Measurements from ENCODE around the gene DGKH.
A peak's percentile ranks its signal among the peaks of the same experiment; 100 is the strongest.

Gene DGKH

GRCh38 chr13:42114278-42114677 is 65.8 kb downstream of the DGKH start:
- peaks cover 2 to 6% of the 10 kb centered on the region in 2 donors for H3K4me1 ChIP-seq (ENCODE audit: control insufficient read depth in 2 of 2, insufficient read depth in 1 of 2, low read depth in 1 of 2, low read length in 2 of 2)
- H4K91ac ChIP-seq (ENCODE audit: low read depth, low read length, poor library complexity), result no peak overlapping the region
- WGBS, 2 donors (ENCODE audit: extremely low coverage in 2 of 2, insufficient read length in 2 of 2, insufficient replicate concordance in 1 of 2), result no CpG with 5 or more reads among the region's 4 CpGs

GRCh38 chr13:42114912-42115311 is 66.5 kb downstream of the DGKH start:
- H2BK12ac ChIP-seq (ENCODE audit: low read length), result no peak overlapping the region
- H3K18ac ChIP-seq (ENCODE audit: low read length), result no peak overlapping the region
- H3K4me2 ChIP-seq (ENCODE audit: insufficient read depth, low read length, poor library complexity, severe bottlenecking), result no peak overlapping the region
- no peak overlapping the region for H3K4me3 ChIP-seq (ENCODE audit: low read length in 2 of 2)
- H2AFZ ChIP-seq (ENCODE audit: low read length), result no peak overlapping the region
- no peak overlapping the region for H4K8ac ChIP-seq (ENCODE audit: low read depth, low read length)
- no peak overlapping the region for H2BK5ac ChIP-seq (ENCODE audit: low read length)
- H3K27ac ChIP-seq (replicated peaks; ENCODE audit: low read length), result no peak overlapping the region
- H3K4me1 ChIP-seq (ENCODE audit: control insufficient read depth in 2 of 2, insufficient read depth in 1 of 2, low read depth in 1 of 2, low read length in 2 of 2), result peaks cover 2 to 7% of the 10 kb centered on the region in 2 donors
- no peak overlapping the region for H3K9ac ChIP-seq (ENCODE audit: low read depth, low read length, poor library complexity)
- no CpG with 5 or more reads among the region's 4 CpGs for WGBS, 2 donors (ENCODE audit: extremely low coverage in 2 of 2, insufficient read length in 2 of 2, insufficient replicate concordance in 1 of 2)
- DNase-seq (ENCODE audit: low spot score), result no peak
- no peak overlapping the region for H3K4ac ChIP-seq (ENCODE audit: low read length)
- H3K23ac ChIP-seq (ENCODE audit: low read depth, low read length, poor library complexity), result no peak overlapping the region
- H3K79me1 ChIP-seq (ENCODE audit: low read depth, low read length), result no peaks in the 10 kb centered on the region
- no peak overlapping the region for H4K91ac ChIP-seq (ENCODE audit: low read depth, low read length, poor library complexity)
- no peak overlapping the region for H3K14ac ChIP-seq (ENCODE audit: low read length)
- no peaks in the 10 kb centered on the region for H3K9me3 ChIP-seq (replicated peaks in 1 of 2; ENCODE audit: control insufficient read depth in 2 of 2, insufficient read depth in 1 of 2, low read depth in 1 of 2, low read length in 2 of 2)
- H2BK15ac ChIP-seq (ENCODE audit: low read length), result no peak overlapping the region
- H3K27me3 ChIP-seq (ENCODE audit: control insufficient read depth in 3 of 3, insufficient read depth in 3 of 3, low read depth in 1 of 3, low read length in 3 of 3), result no peaks in the 10 kb centered on the region
- H2AK5ac ChIP-seq (ENCODE audit: low read depth, low read length), result no peak overlapping the region
- no peaks in the 10 kb centered on the region for H3K36me3 ChIP-seq (replicated peaks in 1 of 2; ENCODE audit: control insufficient read depth in 2 of 2, insufficient read depth in 2 of 2, low read length in 2 of 2)
- no peak overlapping the region for H2BK120ac ChIP-seq (ENCODE audit: low read depth, low read length)

More at GRCh38 chr13:42114278-42114677, 65.8 kb downstream of the DGKH start:
- Histone ChIP-seq H2BK5ac (ENCODE audit: low read length) (no peak overlapping the region), H2BK120ac (ENCODE audit: low read depth, low read length) (no peak overlapping the region), H3K4me3 (ENCODE audit: low read length in 2 of 2) (no peak overlapping the region), H3K9ac (ENCODE audit: low read depth, low read length, poor library complexity) (no peak overlapping the region), H3K9me3 (replicated peaks in 1 of 2; ENCODE audit: control insufficient read depth in 2 of 2, insufficient read depth in 1 of 2, low read depth in 1 of 2, low read length in 2 of 2) (no peaks in the 10 kb centered on the region), H3K27ac (replicated peaks; ENCODE audit: low read length) (no peak overlapping the region), H2BK15ac (ENCODE audit: low read length) (no peak overlapping the region), H3K79me1 (ENCODE audit: low read depth, low read length) (no peaks in the 10 kb centered on the region), H4K8ac (ENCODE audit: low read depth, low read length) (no peak overlapping the region), H3K18ac (ENCODE audit: low read length) (no peak overlapping the region), H2BK12ac (ENCODE audit: low read length) (no peak overlapping the region), H3K4ac (ENCODE audit: low read length) (no peak overlapping the region), H3K4me2 (ENCODE audit: insufficient read depth, low read length, poor library complexity, severe bottlenecking) (no peak overlapping the region), H2AFZ (ENCODE audit: low read length) (no peak overlapping the region), H3K14ac (ENCODE audit: low read length) (peak overlapping the region; percentile 65), H3K23ac (ENCODE audit: low read depth, low read length, poor library complexity) (no peak overlapping the region), H2AK5ac (ENCODE audit: low read depth, low read length) (no peak overlapping the region), H3K36me3 (replicated peaks in 1 of 2; ENCODE audit: control insufficient read depth in 2 of 2, insufficient read depth in 2 of 2, low read length in 2 of 2) (no peaks in the 10 kb centered on the region), H3K27me3 (ENCODE audit: control insufficient read depth in 3 of 3, insufficient read depth in 3 of 3, low read depth in 1 of 3, low read length in 3 of 3) (no peaks in the 10 kb centered on the region)
- DNase-seq (ENCODE audit: low spot score), result no peak

GRCh38 chr13:42116225-42116624 is 67.8 kb downstream of the DGKH start:
- H3K9ac ChIP-seq (ENCODE audit: low read depth, low read length, poor library complexity), result no peak overlapping the region
- no peak overlapping the region for H3K14ac ChIP-seq (ENCODE audit: low read length)
- no peaks in the 10 kb centered on the region for H3K79me1 ChIP-seq (ENCODE audit: low read depth, low read length)
- no peak overlapping the region for H2BK12ac ChIP-seq (ENCODE audit: low read length)
- no peak overlapping the region for H4K8ac ChIP-seq (ENCODE audit: low read depth, low read length)
- H3K4me3 ChIP-seq (ENCODE audit: low read length in 2 of 2), result no peak overlapping the region
- no CpG with 5 or more reads among the region's 2 CpGs for WGBS, 2 donors (ENCODE audit: extremely low coverage in 2 of 2, insufficient read length in 2 of 2, insufficient replicate concordance in 1 of 2)
- no peak overlapping the region for H3K4ac ChIP-seq (ENCODE audit: low read length)
- no peaks in the 10 kb centered on the region for H3K27me3 ChIP-seq (ENCODE audit: control insufficient read depth in 3 of 3, insufficient read depth in 3 of 3, low read depth in 1 of 3, low read length in 3 of 3)
- H3K18ac ChIP-seq (ENCODE audit: low read length), result no peak overlapping the region
- H2AK5ac ChIP-seq (ENCODE audit: low read depth, low read length), result no peak overlapping the region
- H3K23ac ChIP-seq (ENCODE audit: low read depth, low read length, poor library complexity), result no peak overlapping the region
- no peak overlapping the region for H2BK5ac ChIP-seq (ENCODE audit: low read length)
- no peak overlapping the region for H3K4me2 ChIP-seq (ENCODE audit: insufficient read depth, low read length, poor library complexity, severe bottlenecking)
- peaks cover 0 to 2% of the 10 kb centered on the region in 2 donors for H3K4me1 ChIP-seq (ENCODE audit: control insufficient read depth in 2 of 2, insufficient read depth in 1 of 2, low read depth in 1 of 2, low read length in 2 of 2)
- DNase-seq (ENCODE audit: low spot score), result no peak
- H2BK15ac ChIP-seq (ENCODE audit: low read length), result no peak overlapping the region
- H3K27ac ChIP-seq (replicated peaks; ENCODE audit: low read length), result no peak overlapping the region
- no peaks in the 10 kb centered on the region for H3K36me3 ChIP-seq (replicated peaks in 1 of 2; ENCODE audit: control insufficient read depth in 2 of 2, insufficient read depth in 2 of 2, low read length in 2 of 2)
- no peak overlapping the region for H2BK120ac ChIP-seq (ENCODE audit: low read depth, low read length)
- no peak overlapping the region for H2AFZ ChIP-seq (ENCODE audit: low read length)
- no peaks in the 10 kb centered on the region for H3K9me3 ChIP-seq (replicated peaks in 1 of 2; ENCODE audit: control insufficient read depth in 2 of 2, insufficient read depth in 1 of 2, low read depth in 1 of 2, low read length in 2 of 2)
- H4K91ac ChIP-seq (ENCODE audit: low read depth, low read length, poor library complexity), result no peak overlapping the region

GRCh38 chr13:42119041-42119440 is 70.6 kb downstream of the DGKH start:
- Histone ChIP-seq H3K4me1 (ENCODE audit: control insufficient read depth in 2 of 2, insufficient read depth in 1 of 2, low read depth in 1 of 2, low read length in 2 of 2) (peaks cover 0 to 2% of the 10 kb centered on the region in 2 donors), H3K4me3 (ENCODE audit: low read length in 2 of 2) (no peak overlapping the region), H2AFZ (ENCODE audit: low read length) (no peak overlapping the region), H2AK5ac (ENCODE audit: low read depth, low read length) (no peak overlapping the region), H2BK120ac (ENCODE audit: low read depth, low read length) (no peak overlapping the region), H3K27me3 (ENCODE audit: control insufficient read depth in 3 of 3, insufficient read depth in 3 of 3, low read depth in 1 of 3, low read length in 3 of 3) (no peaks in the 10 kb centered on the region), H3K9ac (ENCODE audit: low read depth, low read length, poor library complexity) (no peak overlapping the region), H3K27ac (replicated peaks; ENCODE audit: low read length) (no peak overlapping the region), H2BK5ac (ENCODE audit: low read length) (no peak overlapping the region), H2BK15ac (ENCODE audit: low read length) (no peak overlapping the region), H4K91ac (ENCODE audit: low read depth, low read length, poor library complexity) (no peak overlapping the region), H3K9me3 (replicated peaks in 1 of 2; ENCODE audit: control insufficient read depth in 2 of 2, insufficient read depth in 1 of 2, low read depth in 1 of 2, low read length in 2 of 2) (peaks cover 2 to 4% of the 10 kb centered on the region in 2 donors), H3K14ac (ENCODE audit: low read length) (no peak overlapping the region), H3K4ac (ENCODE audit: low read length) (no peak overlapping the region), H3K36me3 (replicated peaks in 1 of 2; ENCODE audit: control insufficient read depth in 2 of 2, insufficient read depth in 2 of 2, low read length in 2 of 2) (no peaks in the 10 kb centered on the region), H3K79me1 (ENCODE audit: low read depth, low read length) (no peaks in the 10 kb centered on the region), H2BK12ac (ENCODE audit: low read length) (no peak overlapping the region), H3K18ac (ENCODE audit: low read length) (no peak overlapping the region), H3K4me2 (ENCODE audit: insufficient read depth, low read length, poor library complexity, severe bottlenecking) (no peak overlapping the region), H3K23ac (ENCODE audit: low read depth, low read length, poor library complexity) (no peak overlapping the region), H4K8ac (ENCODE audit: low read depth, low read length) (no peak overlapping the region)
- no peak for DNase-seq (ENCODE audit: low spot score)
- WGBS, 2 donors (ENCODE audit: extremely low coverage in 2 of 2, insufficient read length in 2 of 2, insufficient replicate concordance in 1 of 2), result no CpG with 5 or more reads among the region's 5 CpGs

Data from neuronal stem cell (in vitro differentiated cells).